ENCODE measurements around the gene PACRG.

Gene PACRG

GRCh38 chr6:163136681-163137397 is 409.1 kb downstream of the PACRG start:
- no peak for DNase-seq (ENCODE audit: low read depth)

- no peak for DNase-seq (ENCODE audit: low read depth)
Observed at GRCh38 chr6:163137398-163137881, 409.7 kb downstream of the PACRG start.

GRCh38 chr6:163146036-163146435 is 418.3 kb downstream of the PACRG start:
- DNase-seq (ENCODE audit: low read depth), result no peak

- DNase-seq (ENCODE audit: low read depth), result no peak
Observed at GRCh38 chr6:163147994-163148393, 420.2 kb downstream of the PACRG start.

- no peak for DNase-seq (ENCODE audit: low read depth)
Observed at GRCh38 chr6:163148451-163149278, 420.9 kb downstream of the PACRG start.

DNA sequence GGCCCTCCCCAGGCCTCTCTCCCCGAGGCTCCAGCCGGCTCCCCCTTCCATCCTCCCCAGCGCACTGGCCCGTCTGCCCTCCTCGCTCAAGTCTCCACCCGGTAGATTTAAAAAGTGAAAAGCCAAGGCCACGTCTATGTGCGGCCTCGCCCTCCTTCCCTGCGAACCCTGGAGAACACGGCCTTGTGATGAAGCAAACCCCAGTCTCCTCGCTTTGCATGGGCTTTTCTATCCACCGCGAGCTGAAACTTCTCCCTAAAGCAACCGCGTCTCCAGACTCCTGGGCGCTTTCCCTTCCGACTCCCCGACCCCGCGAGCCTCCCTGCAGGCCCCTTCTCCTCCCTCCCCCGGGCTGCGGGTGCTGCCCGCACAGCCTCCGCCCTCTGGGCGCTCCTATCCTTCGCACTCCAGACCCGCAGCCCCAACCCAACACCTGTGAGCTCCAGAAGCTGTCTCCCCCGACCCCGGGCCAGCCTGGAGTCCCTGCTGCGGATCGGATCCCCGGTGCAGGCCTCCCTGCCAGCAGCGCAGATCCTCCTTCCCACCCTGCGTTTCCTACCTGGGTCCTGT is 421.6 kb downstream of the PACRG start:
- no peak for DNase-seq (ENCODE audit: low read depth)

- no peak for DNase-seq (ENCODE audit: low read depth)
Observed at GRCh38 chr6:163151212-163151611, 423.4 kb downstream of the PACRG start.

GRCh38 chr6:163152701-163153100 is 424.9 kb downstream of the PACRG start:
- DNase-seq (ENCODE audit: low read depth), result no peak

DNA sequence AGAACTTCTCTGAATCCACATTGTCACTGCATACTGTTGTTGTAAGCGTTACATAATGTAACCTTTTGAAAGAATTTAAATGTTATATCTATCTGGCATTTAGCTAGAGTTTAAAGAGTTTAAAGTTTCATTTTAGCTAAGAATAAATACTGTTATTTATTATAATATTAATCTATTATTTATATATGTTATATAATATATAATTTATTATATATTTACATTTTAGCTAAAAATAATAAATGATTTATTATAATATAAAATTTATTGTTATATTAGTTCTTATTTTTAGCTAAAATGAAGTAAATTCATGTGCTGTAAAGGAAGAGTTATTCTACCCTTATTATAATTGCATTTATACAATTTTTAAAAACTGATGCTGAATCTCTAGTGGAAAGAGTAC is 431.3 kb downstream of the PACRG start:
- DNase-seq (ENCODE audit: low read depth), result no peak

- DNase-seq (ENCODE audit: low read depth), result no peak
Observed at GRCh38 chr6:163159689-163160088, 431.9 kb downstream of the PACRG start.

- DNase-seq (ENCODE audit: low read depth), result no peak
Observed at GRCh38 chr6:163162007-163162873, 434.5 kb downstream of the PACRG start.

- no peak for DNase-seq (ENCODE audit: low read depth)
Observed at GRCh38 chr6:163162874-163163213, 435.1 kb downstream of the PACRG start.

DNA sequence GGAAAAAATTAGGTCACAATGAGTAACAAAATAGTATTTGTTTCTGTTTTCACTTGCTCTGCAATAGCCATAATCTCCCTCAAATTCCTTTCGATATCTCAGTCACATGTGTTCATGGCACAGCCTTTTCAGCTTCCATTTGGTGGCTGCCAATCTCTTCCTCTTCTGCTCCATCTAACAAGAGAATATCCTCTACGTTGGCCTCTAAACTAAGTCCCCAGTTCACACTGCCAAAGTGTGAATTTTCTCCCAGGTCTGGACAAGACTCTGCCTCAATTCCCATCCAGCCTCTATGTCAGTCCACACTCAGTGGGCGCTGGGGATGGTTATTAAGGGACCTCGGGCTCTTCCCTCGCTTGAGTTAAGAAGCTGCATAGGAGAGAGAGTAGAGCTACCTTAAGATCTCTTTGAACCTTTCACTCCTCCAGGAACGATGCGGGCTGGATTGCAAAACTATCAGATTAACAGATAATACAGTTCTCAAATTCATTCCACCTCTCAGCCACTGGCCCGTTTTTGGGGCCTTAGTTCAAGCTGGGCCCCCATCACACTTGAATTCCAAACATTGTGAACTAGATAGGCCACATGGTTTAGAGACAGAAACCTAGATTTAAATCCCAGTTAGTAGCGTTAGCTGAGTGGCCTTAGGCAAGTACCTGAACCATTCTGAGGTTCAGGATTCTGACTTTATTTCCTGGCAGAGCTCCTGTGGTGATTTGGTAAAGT is 436.6 kb downstream of the PACRG start:
- no peak for DNase-seq (ENCODE audit: low read depth)

GRCh38 chr6:163165155-163165910 is 437.6 kb downstream of the PACRG start:
- DNase-seq (ENCODE audit: low read depth), result no peak

DNA sequence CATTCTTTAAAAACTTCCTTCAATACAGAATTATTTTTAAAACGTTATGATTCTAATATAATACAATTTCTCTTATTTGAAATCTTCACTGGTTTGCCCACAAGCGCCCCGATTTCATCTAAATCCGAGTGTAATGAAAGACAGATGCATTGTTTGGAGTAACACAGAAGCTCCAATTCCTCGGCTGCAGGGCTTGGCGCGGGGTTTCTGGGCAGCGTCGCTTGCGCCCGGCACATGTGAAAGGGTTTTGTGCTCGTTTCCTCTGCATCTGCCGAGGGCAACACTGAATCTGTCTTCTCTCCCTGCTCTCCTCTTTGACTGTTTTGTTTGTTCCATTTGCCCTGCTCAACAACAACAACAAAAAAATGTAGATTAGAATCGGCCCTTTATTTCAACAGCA is 438.1 kb downstream of the PACRG start:
- no peak for DNase-seq (ENCODE audit: low read depth)

GRCh38 chr6:163166507-163166906 is 438.7 kb downstream of the PACRG start:
- DNase-seq (ENCODE audit: low read depth), result no peak

DNA sequence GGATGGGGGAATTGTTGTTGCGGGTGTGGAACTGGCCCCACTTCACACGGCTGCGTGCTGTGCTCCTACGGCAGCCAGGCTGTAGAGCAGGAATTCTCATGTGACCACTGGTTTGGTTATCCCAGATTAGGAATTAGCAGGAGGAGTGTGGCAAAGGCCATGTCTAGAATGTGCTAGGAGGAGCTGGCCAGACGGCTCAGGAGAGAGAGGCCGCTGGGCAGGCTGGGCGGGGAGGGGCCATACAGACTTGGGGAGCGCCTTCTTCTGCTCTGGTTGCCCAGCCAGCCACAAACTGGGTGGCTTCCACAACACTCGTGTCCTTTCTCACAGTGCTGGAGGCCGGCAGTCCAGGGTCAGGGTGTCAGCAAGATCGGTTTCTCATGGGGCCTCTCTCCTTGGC is 441.7 kb downstream of the PACRG start:
- DNase-seq (ENCODE audit: low read depth), result no peak

- no peak for DNase-seq (ENCODE audit: low read depth)
Observed at GRCh38 chr6:163170294-163170883, 442.6 kb downstream of the PACRG start.

- DNase-seq (ENCODE audit: low read depth), result no peak
Observed at GRCh38 chr6:163173741-163174140, 446.0 kb downstream of the PACRG start.

DNA sequence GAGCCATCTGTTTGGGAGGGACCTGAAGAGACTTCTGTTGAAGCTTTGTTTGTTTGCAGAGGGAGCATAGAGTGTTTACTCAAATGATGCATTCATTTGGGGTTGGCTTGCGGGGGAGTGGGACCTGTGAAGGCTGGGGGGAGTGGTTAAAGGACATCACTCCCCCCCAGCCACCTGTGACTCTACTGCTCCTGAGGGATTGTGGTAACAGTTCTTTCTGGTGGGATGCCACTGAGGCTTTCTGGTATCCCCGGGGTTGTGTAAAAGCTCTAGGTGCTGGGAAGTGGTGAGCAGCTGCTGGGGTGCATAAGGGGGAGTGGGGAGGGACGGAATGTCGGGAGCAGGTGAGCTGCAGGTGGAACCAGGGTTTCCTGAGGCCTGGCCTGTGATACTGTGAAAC is 447.5 kb downstream of the PACRG start:
- no peak for DNase-seq (ENCODE audit: low read depth)
